ENCODE results near the gene APBA2.

APBA2 gene

DNA sequence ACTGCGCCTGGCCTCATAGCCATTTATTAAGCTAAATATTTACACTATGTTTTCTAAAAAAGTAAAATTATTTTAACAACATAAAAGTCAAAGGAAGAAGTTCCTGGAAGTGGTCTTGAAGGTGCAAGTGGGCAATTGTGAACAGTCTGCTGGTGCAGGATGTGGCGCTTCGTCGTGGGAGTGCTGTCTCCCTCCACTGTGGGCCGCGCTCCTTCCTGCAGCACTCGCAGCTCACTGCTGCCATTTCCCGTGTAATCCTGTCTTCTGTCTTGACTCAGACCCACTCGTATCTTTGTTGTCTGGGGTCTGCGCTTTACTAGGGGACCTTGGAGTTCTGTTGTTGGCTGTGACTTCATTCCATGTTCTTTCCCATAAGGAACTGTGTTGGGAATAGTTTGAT is 56.3 kb downstream of the APBA2 start:
- DNase-seq: no peak

DNA sequence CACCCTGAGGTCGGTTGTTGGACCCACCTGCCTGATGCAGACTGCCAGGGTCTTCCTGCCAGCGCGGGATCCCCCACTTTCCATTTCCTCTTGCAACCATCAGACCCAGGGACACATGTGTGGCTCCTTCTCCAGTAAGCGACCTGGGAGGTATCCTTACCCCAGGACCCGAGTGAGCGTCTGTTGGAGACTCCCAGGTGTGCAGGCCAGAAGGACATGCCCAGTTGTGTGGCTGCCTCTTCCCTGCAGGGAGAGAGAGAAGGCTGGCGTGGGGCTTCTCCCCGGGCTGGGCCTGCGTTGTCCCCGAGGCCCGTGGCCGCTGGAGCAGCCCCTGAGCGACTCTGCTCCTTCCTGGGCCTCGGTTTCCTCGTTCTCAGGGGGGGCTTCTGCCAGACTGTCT is 56.8 kb downstream of the APBA2 start:
- no peak for DNase-seq

DNA sequence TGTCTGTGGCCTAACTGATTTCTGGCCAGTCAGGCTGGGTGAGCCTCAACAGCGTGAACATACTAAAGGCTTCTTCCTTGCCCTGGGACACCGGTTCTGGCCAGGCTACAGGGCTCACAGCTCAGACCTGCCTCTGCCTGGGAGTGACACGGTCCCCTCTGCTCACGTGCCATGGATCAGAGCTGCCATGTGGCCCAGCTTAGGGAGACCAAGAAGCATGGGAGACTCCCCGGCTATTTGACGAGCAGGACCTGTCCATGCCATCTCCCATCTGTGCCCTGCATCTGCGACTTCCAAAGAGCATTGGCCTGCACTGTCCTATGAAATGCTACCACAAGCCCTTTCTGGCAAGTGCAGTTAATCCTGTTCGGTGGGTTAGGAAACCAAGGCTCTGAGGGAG is 57.4 kb downstream of the APBA2 start:
- DNase-seq: no peak

DNA sequence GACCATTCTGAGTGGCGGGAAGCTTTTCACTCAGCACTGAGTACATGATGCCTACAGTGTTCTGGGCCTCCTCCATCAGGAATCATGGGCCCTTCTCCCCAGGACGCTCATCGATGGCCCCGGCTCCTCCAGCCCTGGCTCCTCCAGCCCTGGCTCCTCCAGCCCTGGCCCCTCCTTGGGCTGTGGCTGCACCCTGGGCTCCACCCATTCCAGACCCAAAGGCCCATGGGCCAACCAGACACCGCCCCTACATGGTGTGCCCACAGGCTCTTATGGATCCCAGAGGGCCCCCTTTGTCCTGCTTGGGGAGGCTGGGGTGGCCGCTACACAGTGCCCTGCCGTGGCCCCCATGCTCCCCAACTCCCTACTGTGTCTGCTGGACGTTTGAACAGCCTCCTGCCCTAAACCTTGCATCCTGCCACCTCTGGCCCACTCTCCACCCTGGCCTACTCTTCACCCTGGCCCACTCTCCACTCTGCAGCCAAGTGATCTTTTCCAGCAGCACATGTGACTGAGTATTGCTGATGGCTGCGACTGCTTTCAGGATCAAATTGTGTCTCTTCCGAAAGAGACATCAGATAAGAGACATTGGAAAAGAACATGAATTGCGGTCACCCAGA is 57.9 kb downstream of the APBA2 start:
- DNase-seq: no peak

DNA sequence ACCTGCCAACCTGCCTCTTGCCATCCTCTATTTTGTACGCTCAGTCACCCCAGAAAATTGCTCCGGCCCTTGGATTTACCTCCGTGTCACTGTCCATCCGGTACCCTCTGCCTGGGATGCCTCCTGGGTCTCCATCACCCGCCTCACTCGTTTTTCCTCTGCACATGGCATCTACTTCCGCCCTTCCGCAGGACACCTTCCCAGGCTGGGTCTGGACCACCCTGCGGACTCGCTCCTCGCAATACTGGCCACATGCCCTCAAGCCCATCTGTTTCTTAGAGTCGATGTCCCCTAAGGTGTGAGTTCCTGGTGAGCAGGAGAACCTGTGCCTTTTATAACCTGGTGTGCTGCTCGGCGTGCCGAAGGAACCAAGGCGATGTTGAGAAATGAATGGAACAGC is 58.5 kb downstream of the APBA2 start:
- DNase-seq: no peak

DNA sequence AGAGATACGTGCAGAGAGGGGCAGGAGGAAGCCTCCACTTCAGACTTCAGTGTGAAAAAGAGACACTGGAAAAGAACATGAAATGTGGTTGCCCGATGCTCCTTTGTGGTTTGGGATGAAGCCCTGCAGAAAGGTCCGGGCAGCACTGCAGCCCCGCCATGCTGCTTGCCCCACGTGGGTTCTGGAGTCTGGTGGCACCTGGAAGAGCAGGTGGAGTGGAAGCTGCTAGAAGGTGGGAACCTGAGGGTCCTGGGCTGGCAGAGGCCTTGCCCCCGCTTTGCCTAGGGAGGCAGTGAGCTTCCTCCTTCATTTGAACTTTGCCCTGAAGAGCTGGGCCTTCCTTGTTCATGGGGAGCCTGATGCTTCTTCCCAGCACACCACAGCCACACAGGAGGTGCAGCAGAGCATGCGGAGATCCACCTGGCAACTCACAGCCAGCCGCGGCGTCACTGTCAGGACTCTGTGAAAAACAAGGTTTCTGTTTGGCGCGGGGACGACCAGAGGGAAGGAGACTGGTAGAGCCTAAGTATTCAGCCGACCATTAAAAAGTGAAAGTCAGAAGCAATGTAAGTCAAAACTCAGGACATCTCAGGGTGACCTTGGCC is 59.0 kb downstream of the APBA2 start:
- DNase-seq: no peak

DNA sequence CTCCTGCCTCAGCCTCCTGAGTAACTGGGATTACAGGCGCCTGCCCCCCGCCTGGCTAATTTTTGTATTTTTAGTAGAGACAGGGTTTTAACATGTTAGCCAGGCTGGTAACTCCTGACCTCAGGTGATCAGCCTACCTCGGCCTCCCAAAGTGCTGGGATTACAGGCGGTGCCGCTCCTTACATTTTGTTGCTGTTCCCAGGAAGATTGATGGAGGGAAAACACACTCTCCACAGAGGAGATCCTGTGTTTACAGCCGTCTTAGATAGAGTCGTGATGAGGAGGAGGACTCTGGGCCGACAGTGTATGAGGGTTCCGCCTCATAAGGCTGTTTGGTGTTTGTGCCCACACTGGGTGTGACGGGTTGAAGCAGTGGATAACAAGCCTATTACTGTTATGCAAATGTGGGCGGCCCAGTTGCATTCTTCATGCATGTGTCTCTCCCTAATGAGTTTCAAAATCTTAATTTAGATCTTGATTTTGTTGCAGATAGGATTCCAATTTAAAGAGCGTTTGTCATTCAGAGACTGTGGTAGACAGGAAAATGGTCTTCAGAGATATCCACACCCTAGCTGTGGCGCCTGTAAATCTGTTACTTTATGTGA is 60.0 kb downstream of the APBA2 start:
- DNase-seq: no peak

DNA sequence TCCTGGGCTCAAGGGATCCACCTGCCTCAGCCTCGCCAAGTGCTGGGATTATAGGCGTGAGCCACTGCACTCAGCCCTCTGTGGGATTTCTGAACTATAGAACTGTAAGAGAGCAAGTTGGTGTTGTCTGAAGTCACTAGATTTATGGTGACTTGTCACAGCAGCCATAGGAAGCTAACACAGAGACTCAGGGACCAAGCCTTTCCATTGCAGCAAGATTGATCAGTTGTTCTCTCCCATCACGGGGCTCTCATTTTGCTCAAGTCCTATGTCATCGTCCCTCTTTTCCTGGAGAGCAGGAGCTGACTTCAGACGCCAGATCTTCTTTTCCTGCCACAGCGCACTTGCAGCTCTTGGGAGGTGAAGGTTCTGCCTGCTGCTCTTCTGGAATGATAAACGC is 61.0 kb downstream of the APBA2 start:
- DNase-seq: no peak

DNA sequence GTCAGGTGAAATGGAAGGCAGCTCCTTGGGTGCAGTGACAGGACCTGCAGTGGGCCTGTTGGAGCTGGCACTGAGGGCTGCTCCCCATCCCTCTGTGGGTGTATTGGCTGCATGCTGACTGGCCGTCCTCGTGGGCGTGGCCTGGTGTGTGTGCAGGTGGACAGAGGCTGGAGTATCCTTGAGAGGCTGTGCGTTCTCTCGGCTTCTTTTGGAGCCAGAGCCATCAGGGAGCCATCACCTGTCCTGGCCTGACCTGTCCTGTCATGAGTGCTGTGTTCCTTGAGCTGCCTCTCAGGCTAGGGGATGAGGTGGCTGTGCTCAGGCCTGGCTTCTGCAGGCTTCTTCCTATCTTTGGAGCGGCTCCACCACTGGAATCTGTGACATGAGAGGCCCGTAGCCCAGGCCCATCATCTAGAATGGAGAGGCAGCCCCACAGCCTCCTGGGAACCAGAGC is 61.5 kb downstream of the APBA2 start:
- DNase-seq: no peak

DNA sequence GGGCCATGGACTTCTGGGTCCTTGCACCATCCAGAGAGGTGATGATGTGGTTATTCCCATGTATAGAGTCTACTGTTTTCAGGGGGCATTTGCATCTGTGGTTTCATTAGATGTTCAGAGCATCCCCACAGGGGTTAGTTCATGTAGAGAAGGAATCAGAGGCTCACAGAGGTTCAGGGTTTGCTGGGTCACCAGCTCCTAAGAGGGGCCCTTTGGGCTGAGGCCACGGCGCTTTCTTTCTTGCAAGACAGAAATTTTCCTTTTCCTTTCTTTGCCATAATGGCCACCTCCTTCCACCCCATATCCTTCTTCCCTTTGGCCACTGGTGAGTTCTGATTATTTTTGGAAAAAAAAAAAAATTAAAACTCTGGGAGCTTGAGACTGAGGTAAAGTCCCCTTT is 62.3 kb downstream of the APBA2 start:
- no peak for DNase-seq

DNA sequence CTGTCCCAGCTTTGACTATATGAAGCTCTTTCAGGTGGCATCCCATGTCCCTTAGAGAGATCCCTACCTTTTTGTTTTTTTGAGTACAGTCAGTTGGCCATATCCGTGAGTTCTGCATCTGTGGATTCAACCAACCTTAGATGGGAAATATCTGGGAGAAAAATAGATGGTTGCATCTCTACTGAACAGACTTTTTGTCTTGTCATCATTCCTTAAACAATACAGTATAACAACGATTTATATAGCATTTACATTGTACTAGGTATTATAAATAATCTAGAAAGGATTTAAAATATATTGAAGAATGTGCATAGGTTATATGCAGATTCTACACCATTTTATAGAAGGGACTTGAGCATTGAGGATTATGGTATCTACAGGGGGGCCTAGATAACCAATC is 65.1 kb downstream of the APBA2 start:
- DNase-seq: no peak

DNA sequence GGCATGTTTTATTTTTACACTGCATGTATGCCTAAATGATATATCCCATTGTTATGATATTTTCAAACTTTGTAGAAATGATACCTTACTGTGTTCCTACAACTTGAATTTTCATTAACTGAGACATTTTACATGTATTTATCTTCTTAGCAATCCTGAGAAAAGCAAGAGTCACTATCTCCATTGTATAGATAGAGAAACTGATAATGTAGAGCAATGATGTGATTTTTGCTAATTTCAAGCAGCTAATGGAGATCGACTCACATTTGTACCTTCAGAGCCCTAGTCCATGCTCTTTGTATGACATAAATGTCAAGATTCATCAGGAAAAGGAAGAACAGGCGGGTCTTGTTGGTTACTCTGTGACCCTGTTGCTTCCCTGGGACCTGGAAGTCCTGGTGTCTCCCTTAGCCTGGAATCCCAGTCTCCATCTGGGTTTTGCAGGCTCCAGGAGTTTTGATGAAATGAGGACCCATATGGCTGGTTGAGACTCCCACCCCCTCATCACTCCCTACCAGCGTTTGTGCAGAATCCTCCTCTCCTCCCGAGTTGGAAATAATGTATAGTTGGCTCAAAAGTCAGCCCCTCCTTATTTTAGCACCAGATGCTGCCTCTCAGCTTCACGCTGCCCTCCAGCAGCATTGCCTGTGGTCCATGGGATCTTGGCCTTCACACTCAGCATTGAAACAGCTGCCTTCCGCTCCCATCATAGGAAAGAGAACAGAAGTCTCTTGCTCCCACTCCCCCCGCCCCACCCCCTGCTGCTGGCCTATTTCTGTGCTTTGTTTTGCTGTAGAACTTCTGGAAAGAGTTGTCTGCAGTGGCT is 67.1 kb downstream of the APBA2 start:
- DNase-seq: no peak

DNA sequence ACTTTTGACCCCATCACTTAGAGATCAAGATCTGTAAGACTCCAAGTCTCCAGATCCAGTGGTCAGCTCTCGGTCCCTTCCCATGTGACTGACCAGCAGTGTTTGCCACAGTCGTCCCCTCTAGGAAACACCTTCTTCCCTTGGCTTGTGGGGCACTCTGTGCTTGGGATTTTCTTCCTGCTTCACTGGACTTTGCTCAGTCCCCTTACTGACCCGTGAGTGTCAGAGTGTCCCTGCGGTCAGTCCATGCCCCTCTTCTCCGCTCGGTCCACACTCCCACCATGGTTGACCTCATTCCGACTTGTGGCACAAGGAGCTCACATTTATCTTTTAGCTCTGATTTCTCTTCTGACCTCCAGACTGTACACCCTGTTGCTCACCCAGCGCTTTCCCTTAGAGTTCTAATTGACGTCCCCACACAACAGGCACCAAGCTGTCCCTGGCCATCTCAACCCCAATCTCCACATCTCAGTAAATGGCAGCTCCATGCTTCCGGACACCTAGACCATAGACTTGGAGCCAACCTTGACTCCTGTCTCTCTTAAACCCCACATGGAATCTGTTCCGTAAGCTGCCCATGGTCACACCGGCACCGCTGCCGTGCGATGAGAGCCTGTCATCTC is 67.9 kb downstream of the APBA2 start:
- no peak for DNase-seq

DNA sequence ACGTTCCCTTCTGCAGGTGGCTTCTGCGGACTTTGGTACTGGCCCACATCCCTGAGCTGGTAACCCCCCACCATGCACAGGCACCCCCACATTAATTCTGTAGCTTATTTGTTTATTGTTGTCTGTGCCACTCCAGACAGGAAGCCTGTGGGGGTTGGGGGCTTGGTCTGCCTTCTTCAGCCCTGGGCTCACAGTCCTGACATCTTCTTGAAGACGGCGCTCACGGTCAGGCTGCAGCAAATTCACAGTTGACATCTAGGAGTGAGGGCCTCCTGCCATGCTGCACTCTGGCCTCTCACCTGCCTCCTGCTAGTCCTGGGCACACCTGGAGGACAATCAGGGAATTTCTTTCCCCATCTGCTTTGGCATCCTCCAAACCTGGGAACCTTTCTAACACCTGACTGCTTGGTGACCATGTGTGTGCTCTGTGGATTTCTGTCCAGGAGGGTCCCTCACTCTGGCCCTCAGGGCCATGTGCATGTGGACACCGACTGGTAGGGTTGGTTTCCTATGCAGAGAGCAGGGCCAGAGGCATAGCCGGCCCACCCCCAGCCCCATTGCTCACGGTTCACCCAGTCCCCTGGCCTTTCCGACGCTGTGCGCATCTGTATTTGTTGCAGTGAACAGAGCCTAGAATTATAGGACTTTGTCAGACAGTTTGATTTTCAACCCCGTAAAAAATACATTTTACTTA is 68.8 kb downstream of the APBA2 start:
- no peak for DNase-seq

DNA sequence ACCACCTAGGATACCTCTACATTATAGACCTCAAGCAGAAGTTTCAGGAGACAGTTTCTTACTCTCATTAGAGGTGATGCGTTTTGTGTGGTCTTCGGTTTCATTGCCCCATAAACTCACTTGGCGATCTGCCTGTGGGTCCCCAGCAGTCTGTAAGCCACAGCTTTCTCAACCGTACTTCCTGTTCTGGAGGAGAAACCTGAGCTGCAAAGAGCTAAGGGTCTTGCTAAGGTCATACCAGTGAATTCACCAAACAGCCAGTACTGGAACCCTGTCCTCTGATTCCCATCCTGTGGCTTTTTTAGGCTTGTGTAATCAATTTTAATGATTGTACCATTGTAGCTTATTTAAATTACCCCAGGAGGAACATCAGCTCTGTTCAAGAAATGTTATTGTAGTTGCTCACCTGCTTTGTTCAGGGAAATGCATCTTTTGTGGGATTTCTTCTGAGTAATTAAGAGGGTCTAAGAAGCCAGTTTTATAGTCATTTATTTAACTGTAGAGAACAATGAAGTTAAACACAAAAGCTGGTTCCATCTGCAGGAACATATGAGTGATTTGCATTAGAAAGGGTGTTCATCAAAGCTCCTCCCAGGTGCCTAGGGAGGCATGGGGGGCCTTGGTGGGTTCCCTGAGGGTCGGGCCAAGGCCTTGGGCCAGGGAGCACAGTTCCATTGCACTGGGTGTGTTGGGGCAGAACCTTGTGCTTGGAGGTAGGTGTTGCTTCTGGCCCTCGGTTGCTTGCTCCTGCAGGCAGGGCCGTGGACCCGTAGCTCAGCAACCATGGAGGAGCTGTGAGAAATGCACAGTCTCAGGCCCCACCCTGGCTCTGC is 69.6 kb downstream of the APBA2 start:
- no peak for DNase-seq

DNA sequence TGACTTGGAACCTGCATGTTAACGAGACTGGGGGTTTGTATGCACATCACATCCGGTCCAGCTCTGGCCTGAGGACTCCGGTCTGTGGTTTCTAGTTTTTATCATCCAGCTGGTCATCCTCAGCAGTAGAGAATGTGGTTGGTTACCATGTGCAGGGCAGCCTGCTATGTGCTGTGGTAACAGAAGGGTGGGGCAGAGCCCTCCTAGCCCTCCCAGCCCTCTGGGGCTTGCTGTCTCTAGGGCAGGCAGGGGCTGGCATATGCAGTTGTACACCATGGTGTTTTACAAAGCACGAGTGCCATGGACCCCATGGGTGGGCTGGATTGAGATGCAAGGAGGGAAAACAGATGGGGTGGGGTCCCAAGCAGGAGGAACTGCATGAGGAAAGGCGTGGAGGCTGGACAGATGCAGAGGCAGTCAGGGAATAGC is 70.2 kb downstream of the APBA2 start:
- DNase-seq: no peak

DNA sequence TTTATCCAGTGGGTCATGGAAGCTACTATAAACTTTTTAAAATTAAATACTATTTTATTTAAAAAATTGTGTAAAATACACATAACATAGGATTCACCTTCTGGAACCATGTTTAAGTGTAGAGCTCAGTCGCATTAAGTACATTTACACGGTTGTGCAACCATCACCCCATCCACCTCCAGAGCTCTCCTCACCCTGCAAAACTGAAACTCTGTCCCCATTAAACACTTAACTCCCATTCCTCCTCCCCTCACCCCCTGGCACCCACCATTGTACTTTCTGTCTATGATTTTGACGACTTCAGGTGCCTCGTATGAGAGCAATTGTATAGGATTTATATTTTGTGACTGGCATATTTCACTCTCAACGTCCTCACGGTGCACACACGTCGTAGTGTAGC is 70.7 kb downstream of the APBA2 start:
- no peak for DNase-seq

DNA sequence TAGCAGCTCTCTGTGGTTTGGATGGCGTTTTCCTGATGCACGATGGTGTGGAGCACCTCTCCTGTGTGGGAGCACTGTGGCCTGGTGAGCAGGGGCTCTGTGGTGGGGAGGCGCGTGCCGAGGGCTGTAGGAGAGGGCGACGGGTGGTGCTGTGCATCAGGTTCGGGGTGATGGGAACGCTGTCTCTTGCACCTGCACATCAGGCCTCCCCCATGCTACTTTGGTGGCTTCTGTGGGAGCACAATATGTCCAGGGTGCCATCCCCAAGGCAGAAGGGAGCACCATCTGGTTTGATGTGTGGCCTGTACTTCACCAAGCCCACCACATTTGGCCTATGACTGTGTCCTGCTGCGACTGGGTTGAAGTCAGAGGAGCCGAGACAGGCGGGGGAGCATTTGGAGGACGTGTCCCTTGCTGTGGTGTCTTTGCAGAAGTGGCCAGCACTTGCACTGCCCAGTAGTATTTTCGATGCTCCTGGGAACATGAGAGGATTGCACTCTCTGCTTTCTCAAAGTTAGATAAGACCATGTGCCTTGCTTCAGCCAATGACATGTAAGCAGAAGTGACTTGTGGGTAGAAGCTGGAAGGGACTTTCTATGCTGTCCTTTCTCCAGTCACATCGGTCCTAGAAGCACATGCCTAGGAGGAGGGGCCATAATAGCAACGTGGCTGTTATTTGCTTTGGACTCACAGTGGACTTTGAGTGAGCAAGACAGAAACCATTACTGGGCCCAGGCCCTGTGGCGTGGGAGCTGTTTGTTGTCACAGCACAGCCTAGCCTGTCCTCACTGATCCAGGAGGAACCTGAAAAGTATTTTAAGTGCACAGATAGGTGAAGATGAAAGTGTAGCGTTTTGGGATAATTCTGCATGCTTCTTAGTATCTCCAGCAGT is 72.1 kb downstream of the APBA2 start:
- no peak for DNase-seq

DNA sequence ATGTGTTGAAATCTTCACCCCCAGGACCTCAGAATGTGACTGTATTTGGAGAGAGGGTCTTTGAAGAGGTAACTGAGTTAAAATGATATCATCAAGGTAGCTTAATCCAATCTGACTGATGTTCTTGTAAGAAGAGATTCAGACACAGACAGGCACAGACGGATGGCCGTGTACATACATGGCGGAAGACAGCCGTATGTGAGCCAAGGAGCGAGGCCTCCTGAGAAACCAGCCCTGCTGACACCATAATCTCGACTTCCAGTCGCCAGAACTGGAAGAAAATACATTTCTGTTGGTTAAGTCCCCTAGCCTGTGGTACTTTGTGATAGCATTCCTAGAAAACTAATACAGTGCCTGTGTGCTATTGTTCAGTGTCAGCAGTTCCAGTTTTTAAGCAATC is 73.6 kb downstream of the APBA2 start:
- no peak for DNase-seq

DNA sequence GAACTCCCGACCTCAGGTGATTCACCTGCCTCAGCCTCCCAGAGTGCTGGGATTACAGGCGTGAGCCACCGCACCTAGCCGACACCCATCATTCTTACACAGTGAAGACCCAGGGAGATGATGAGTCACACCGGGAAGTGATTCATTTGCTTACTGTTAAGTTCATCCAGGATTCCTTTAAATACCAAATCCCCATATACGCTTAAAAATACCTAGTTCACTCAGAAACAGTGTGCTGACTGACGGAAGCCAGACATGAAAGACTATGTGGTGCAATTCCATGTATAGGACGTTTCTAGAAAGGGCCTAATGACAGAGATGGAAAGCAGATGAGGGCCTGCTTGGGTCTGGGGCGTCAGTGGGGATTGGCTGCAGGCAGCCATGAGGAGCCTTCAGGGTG is 75.2 kb downstream of the APBA2 start:
- no peak for DNase-seq

DNA sequence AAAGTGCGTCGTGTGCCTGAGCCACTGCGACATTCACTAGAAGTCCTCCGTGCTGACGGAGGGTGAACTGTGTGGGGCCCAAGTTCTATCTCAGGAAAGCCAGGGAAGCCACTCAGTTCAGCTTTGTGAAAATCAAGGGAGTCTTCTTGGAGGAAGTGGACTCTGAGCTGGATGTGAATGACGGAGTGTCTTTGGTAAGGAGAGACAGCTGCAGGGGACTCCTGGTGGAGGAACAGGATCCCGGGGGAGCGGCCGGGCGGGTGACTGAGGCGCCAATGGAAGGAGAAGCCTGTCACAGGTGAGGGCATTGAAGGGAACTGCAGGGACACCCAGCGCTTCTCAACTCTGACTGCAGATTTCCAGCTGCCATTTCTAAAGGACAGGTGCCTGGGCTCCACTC is 75.6 kb downstream of the APBA2 start:
- DNase-seq: no peak
